HG03039 (cell line): ENCODE data around the gene ITPR2.
"Not testable (repeated sequence)": the region's sequence is repeated elsewhere in the genome, so short reads cannot be mapped to it uniquely, and the experiment has no call there.

Experiments used
- ATAC-seq: cut with Tn5 transposase; IDR thresholded peaks from one replicate; pipeline ENCODE4 v1.9.1; 2021; ENCODE audit warnings: mild to moderate bottlenecking, moderate library complexity; ENCODE audit not compliant: unreplicated experiment

Gene ITPR2

DNA sequence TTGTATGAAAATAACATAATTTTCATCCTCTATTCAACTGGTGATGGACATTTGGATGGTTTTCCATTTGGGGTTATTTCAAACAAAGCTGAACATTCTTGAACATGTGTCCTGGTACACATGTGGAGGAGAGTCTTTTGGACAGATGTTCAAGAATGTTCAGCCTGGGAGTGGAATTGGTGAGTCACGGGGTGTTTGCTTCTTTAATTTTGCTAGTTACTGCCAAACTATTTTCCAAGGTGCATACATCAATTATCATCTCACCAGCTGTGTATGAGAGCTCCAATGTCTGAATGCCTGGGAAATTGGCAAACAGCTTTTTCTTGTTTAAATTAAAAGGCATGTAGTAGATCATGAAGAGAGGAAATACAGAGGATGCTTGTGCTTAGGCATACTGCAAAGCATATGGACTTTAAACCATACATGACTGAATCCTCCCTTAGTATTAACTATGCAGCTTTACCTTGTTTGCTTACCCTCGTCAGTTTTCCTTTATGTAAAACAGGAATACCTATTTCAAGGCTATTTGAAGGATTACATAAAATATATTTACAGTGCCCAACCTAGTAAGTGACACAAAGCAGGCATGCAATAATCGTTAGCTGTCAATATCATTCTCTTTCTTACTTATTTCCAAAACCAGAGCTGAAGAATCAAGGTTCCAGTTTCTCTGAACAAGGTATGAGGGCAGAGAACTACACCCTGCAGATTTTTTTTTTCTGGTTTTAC, 152.1 kb downstream of the ITPR2 start:
- no peak for ATAC-seq

- ATAC-seq = no peak
Observed at GRCh38 chr12:26678697-26679660, 154.0 kb downstream of the ITPR2 start.

- not testable (repeated sequence) for ATAC-seq
Observed at GRCh38 chr12:26671487-26671886, 161.5 kb downstream of the ITPR2 start.

DNA sequence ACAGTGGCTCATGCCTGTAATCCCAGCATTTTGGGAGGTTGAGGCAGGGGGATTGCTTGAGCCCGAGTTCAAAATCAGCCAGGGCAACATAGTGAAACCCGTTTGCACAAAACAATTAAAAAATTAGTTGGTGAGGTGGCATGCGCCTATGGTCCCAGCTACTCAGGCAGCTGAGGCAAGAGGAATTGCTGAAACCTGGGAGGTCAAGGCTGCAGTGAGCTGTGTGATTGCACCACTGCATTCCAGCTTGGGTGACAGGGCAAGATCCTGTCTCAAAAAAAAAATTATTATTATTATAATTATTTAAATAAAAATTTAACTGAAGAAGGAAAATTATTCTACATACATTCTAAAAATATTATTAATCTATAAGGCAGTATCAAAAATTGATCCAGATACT, 164.1 kb downstream of the ITPR2 start:
- ATAC-seq = no peak

DNA sequence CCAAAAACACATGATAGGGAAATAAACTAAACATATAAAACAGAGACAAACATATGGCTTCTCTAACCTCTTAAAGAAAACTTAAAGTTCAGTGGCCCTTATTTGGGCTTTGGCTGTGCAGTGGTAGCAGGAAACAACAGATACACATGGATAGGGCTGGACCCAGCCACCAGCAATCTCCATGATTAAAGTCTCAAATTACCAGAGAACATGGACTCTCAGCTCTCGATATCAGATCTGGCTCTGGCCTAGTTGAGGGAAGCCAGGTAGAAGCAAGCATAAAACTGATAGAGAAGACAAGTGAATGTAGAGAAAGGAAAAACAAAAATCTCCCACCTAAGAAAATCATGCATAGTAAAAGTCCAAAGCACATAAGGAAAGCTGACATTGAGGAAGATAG, 164.8 kb downstream of the ITPR2 start:
- no peak for ATAC-seq

GRCh38 chr12:26666286-26666685, 166.7 kb downstream of the ITPR2 start:
- no peak for ATAC-seq

- ATAC-seq = no peak
Observed at GRCh38 chr12:26661399-26661798, 171.6 kb downstream of the ITPR2 start.

- no peak for ATAC-seq
Observed at GRCh38 chr12:26659930-26660329, 173.1 kb downstream of the ITPR2 start.

DNA sequence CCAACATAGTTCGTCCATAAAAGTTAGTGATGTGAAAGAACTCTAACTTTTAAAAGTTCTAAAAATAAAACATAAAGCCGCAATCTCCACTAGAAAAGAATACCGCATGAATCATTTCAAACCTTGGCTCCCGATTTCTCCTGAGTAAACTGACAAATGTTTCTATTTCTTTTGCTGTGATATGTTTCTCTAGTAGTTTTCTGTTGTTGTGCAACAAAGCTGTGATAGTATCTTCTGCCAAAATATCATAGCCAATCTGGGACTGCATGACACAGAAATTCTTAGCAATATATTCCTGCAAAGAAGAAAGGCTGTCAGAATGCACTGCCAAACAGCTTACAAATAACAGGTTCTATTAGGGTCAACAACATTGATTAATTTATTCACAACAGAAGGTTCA, 174.0 kb downstream of the ITPR2 start:
- ATAC-seq = no peak

GRCh38 chr12:26654623-26655022, 178.4 kb downstream of the ITPR2 start:
- ATAC-seq = no peak

- ATAC-seq = no peak
Observed at GRCh38 chr12:26651566-26652188, 181.3 kb downstream of the ITPR2 start.

- ATAC-seq = no peak
Observed at GRCh38 chr12:26651036-26651435, 182.0 kb downstream of the ITPR2 start.

GRCh38 chr12:26648999-26649398, 184.0 kb downstream of the ITPR2 start:
- no peak for ATAC-seq

DNA sequence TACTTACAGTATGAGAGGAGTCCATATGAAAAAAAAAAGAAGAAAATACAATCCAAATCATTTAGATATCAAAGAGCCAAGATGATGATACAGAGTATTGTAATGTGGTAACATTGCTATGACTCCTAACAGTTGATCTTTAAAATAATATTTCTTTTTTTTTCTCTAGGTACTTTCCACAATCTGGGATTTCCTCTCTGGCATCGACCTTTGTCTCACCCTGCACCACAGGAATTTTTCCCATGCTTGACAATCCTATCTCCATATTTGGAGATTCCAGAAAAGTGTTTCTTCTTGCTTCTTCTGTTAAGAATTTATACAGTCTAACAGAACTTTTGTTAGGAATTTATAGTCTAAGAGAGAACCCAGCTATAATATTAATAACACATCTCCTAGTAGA, 184.4 kb downstream of the ITPR2 start:
- ATAC-seq = no peak

DNA sequence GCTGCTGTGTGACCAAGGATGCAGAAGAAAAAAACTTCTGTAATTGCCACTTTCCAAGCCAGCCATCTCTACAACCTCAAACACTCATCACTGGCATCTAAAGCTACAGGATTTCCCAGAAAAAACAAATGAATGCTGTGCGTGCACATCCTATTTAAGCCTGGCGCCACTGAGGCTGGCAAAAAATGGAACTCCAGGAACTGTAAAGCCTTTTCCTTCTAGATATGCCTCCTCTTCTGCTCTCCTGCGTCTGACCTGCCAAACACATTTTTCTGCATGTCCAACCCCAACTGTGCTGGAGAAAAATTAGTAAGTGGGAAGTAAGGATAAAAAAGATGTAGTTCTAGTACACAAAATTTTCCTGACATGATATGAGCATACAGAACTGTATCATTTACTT, 184.9 kb downstream of the ITPR2 start:
- ATAC-seq = no peak

- ATAC-seq = no peak
Observed at GRCh38 chr12:26647088-26647487, 185.9 kb downstream of the ITPR2 start.

DNA sequence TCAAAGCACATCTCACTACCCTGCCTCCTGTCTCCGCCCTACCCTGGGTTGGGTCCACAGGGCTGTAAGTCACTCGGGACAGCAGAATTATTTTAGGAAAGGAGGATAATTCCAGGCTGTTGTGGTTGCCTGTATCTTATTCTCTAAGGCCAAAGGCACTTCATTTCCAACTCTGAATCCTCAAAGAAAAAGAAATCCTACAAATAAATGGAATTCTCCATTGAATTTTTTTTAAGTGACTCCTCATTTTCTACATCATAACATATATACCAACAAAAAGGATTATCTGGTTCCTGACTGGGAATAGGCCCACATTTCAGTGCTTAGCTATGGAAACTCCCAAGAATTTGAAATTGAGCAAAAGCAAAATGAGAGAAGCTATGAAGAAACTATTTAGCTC, 186.4 kb downstream of the ITPR2 start:
- ATAC-seq = no peak

DNA sequence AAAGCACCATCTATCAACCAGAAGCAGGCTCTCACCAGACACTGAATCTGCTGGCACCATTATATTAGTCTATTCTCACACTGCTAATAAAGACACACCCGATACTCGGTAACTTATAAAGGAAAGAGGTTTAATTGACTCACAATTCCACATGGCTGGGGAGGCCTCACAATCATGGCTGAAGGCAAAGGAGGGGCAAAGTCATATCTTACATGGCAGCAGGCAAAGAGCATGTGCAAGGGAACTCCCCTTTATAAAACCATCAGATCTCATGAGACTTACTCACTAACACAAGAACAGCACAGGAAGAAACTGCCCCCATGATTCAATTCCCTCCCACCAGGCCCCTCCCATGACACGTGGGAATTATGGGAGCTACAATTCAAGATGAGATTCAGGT, 188.6 kb downstream of the ITPR2 start:
- ATAC-seq = not testable (repeated sequence)

GRCh38 chr12:26643532-26644315, 189.3 kb downstream of the ITPR2 start:
- ATAC-seq = no peak

- ATAC-seq = no peak
Observed at GRCh38 chr12:26642361-26642760, 190.6 kb downstream of the ITPR2 start.
